Right atrium auricular region (tissue), 2 donors: ENCODE data around the gene C2orf42. TPM values are rescaled to one million over a fixed set of nuclear protein-coding genes. Genes with fewer than 3 reads are reported as not detected.

ENCODE experiments used
- DNase-seq: peaks from one replicate; pipeline ENCODE4 v3.0.0-alpha.2; 2019; ENCODE audit warnings: low spot score
- H3K27ac ChIP-seq, 2 donors: fragments of 200-600 bp; sonication (generic); 1 replicate in 1 of 2; 2 replicates in 1 of 2; pipeline ENCODE4 v1.5.1; 2016 to 2019
- H3K27me3 ChIP-seq, 2 donors: fragments of 200-600 bp; sonication (generic); one replicate each; pipeline versions ENCODE4 v1.5.1 to v1.6.0; 2017 to 2019
- H3K36me3 ChIP-seq: fragments of 200-600 bp; sonication (generic); one replicate; pipeline ENCODE4 v1.5.1; 2016
- H3K4me1 ChIP-seq, 2 donors: fragments of 200-600 bp; sonication (generic); one replicate each; pipeline versions ENCODE4 v1.5.1 to v1.6.0; 2017 to 2019
- H3K4me3 ChIP-seq, 2 donors: fragments of 200-600 bp; sonication (generic); 1 replicate in 1 of 2; 2 replicates in 1 of 2; pipeline ENCODE4 v1.5.1; 2017 to 2019; ENCODE audit warnings: mild to moderate bottlenecking in 1 of 2, moderate library complexity in 1 of 2
- H3K9me3 ChIP-seq, 2 donors: fragments of 200-600 bp; sonication (generic); one replicate each; pipeline ENCODE4 v1.5.1; 2019
- CTCF ChIP-seq, 2 donors: fragments of 200-600 bp; sonication (generic); IDR thresholded peaks; one replicate each; pipeline ENCODE4 v1.5.1; 2019; ENCODE audit warnings: antibody characterized with exemption in 2 of 2
- total RNA-seq, 2 donors: library from RNA; depleted of rRNA; stranded (reverse); fragments of >200 nt; gene quantifications; one replicate each; pipeline ENCODE4 v1.1.0, GENCODE V29; 2016

The C2orf42 gene
- total RNA-seq, 2 donors from 2014 or later, result 9.6 to 9.9 TPM

- no peak for DNase-seq
- Histone ChIP-seq H3K36me3 (peaks cover 5% of the 10 kb centered on the region), H3K4me1 (peaks cover 0 to 24% of the 10 kb centered on the region in 2 donors), H3K9me3 (no peaks in the 10 kb centered on the region), H3K4me3 (no peak overlapping the region), H3K27me3 (no peaks in the 10 kb centered on the region), H3K27ac (no peak overlapping the region)
- TF ChIP-seq CTCF (IDR thresholded peaks at IDR 0.05), result no peak
These were observed 46.2 kb downstream of the C2orf42 start for GRCh38 chr2:70144443-70145143.

GRCh38 chr2:70143314-70144150 lies 47.3 kb downstream of the C2orf42 start:
- peak; percentile 71 for DNase-seq
- Histone ChIP-seq H3K4me3 (peak overlapping the region; percentile 29 to 72), H3K4me1 (peaks cover 0 to 24% of the 10 kb centered on the region in 2 donors), H3K27ac (peak overlapping the region; percentile 90 to 94), H3K36me3 (no peaks in the 10 kb centered on the region), H3K27me3 (no peaks in the 10 kb centered on the region), H3K9me3 (no peaks in the 10 kb centered on the region)
- no peak for TF ChIP-seq CTCF (IDR thresholded peaks at IDR 0.05)

GRCh38 chr2:70142590-70143313 lies 48.1 kb downstream of the C2orf42 start:
- H3K36me3 ChIP-seq, result no peaks in the 10 kb centered on the region
- peak; percentile 72 to 93 for TF ChIP-seq CTCF (IDR thresholded peaks at IDR 0.05)
- peak overlapping the region; percentile 54 to 72 for H3K4me3 ChIP-seq
- peaks cover 0 to 24% of the 10 kb centered on the region in 2 donors for H3K4me1 ChIP-seq
- DNase-seq, result peak; percentile 100
- H3K27ac ChIP-seq, result peak overlapping the region; percentile 99 to 100
- H3K27me3 ChIP-seq, result no peaks in the 10 kb centered on the region
- H3K9me3 ChIP-seq, result no peaks in the 10 kb centered on the region

- Histone ChIP-seq H3K27ac (peak overlapping the region; percentile 99 to 100), H3K4me1 (peaks cover 0 to 24% of the 10 kb centered on the region in 2 donors), H3K9me3 (no peaks in the 10 kb centered on the region), H3K4me3 (peak overlapping the region; percentile 54 to 72), H3K27me3 (no peaks in the 10 kb centered on the region), H3K36me3 (no peaks in the 10 kb centered on the region)
- DNase-seq, result no peak
- TF ChIP-seq CTCF (IDR thresholded peaks at IDR 0.05), result no peak
These were observed 48.8 kb downstream of the C2orf42 start for GRCh38 chr2:70141902-70142589.

- Histone ChIP-seq H3K4me1 (peaks cover 0 to 26% of the 10 kb centered on the region in 2 donors), H3K27me3 (no peaks in the 10 kb centered on the region), H3K36me3 (no peaks in the 10 kb centered on the region), H3K9me3 (no peaks in the 10 kb centered on the region), H3K4me3 (peak overlapping the region; percentile 54 to 72), H3K27ac (peak overlapping the region; percentile 99 to 100)
- TF ChIP-seq CTCF (IDR thresholded peaks at IDR 0.05), result peak in 1 of 2 donors; percentile 19
- DNase-seq, result peak; percentile 71
These were observed 49.5 kb downstream of the C2orf42 start for GRCh38 chr2:70141212-70141901.
